Fibroblast of pulmonary artery (primary cell): ENCODE results near the gene SULT1A1.

Experiments
- DNase-seq: peaks from one replicate; pipeline ENCODE4 v3.0.0-alpha.2; 2010; ENCODE audit warnings: low read depth
- H3K4me3 ChIP-seq: replicated peaks from 2 replicates; pipeline ENCODE4 v1.5.1; 2011; ENCODE audit warnings: low read depth, mild to moderate bottlenecking, control low read depth, low read length, moderate library complexity
- CTCF ChIP-seq: IDR thresholded peaks from 2 replicates; pipeline ENCODE4 v1.5.1; 2011; ENCODE audit warnings: mild to moderate bottlenecking, control low read depth, low read length, inconsistent platforms; ENCODE audit errors: missing control alignments

Gene SULT1A1

GRCh38 chr16:28590384-28591340 lies 19.2 kb downstream of the SULT1A1 start:
- no peak for DNase-seq
- no peak for TF ChIP-seq CTCF
- H3K4me3 ChIP-seq = no peak overlapping the region

- TF ChIP-seq CTCF = no peak
- H3K4me3 ChIP-seq = no peak overlapping the region
- DNase-seq = no peak
These were observed 19.9 kb downstream of the SULT1A1 start for GRCh38 chr16:28589930-28590329.

- no peak for TF ChIP-seq CTCF
- no peak for DNase-seq
These were observed 20.8 kb downstream of the SULT1A1 start for GRCh38 chr16:28589069-28589468.

GRCh38 chr16:28587386-28587785 lies 22.5 kb downstream of the SULT1A1 start:
- DNase-seq = no peak
- H3K4me3 ChIP-seq = no peak overlapping the region
- TF ChIP-seq CTCF = no peak

More at GRCh38 chr16:28589069-28589468, 20.8 kb downstream of the SULT1A1 start:
- no peak overlapping the region for H3K4me3 ChIP-seq

GRCh38 chr16:28586466-28586865 lies 23.4 kb downstream of the SULT1A1 start:
- TF ChIP-seq CTCF = no peak
- H3K4me3 ChIP-seq = no peak overlapping the region
- DNase-seq = no peak

- TF ChIP-seq CTCF = no peak
- H3K4me3 ChIP-seq = no peak overlapping the region
- no peak for DNase-seq
These were observed 24.2 kb downstream of the SULT1A1 start for GRCh38 chr16:28585674-28586073.
